Fibroblast of lung (primary cell): ENCODE results near the gene CRB1. TPM values are rescaled to one million over a fixed set of nuclear protein-coding genes. Genes with fewer than 3 reads are reported as not detected.

Experiments
- DNase-seq, 2 donors: peaks; one replicate each; pipeline versions ENCODE4 v3.0.0 to v3.0.0-alpha.2; 2010; ENCODE audit warnings: low read depth in 2 of 2
- H2AFZ ChIP-seq: 2 replicates; pipeline ENCODE4 v1.5.1; 2012; ENCODE audit warnings: low read length, control low read depth, inconsistent platforms
- H3K27ac ChIP-seq: 2 replicates; pipeline ENCODE4 v1.5.1; 2011; ENCODE audit warnings: low read length, control low read depth; ENCODE audit not compliant: insufficient read depth
- H3K27me3 ChIP-seq: 2 replicates; pipeline ENCODE4 v1.5.1; 2011; ENCODE audit warnings: mild to moderate bottlenecking, low read length; ENCODE audit not compliant: control insufficient read depth, insufficient read depth
- H3K36me3 ChIP-seq: 2 replicates; pipeline ENCODE4 v1.5.1; 2011; ENCODE audit warnings: low read length; ENCODE audit not compliant: control insufficient read depth, insufficient read depth
- H3K4me1 ChIP-seq: 2 replicates; pipeline ENCODE4 v1.5.1; 2011; ENCODE audit warnings: low read length; ENCODE audit not compliant: control insufficient read depth, insufficient read depth; ENCODE audit errors: extremely low read depth
- H3K4me2 ChIP-seq: 2 replicates; pipeline ENCODE4 v1.5.1; 2011; ENCODE audit warnings: low read length, control low read depth; ENCODE audit not compliant: insufficient read depth; ENCODE audit errors: extremely low read depth
- H3K4me3 ChIP-seq, 4 experiments: fragments of 200-600 bp in 1 of 4; sonication (generic) in 1 of 4; replicated peaks in 1 of 4; 2 replicates each; pipeline ENCODE4 v1.5.1; 2011 to 2016; ENCODE audit warnings: low read length in 4 of 4, low read depth in 3 of 4, mild to moderate bottlenecking in 3 of 4, control low read depth in 2 of 4, inconsistent platforms in 1 of 4, mixed read lengths in 1 of 4; ENCODE audit not compliant: insufficient read depth in 1 of 4; ENCODE audit errors: control extremely low read depth in 1 of 4
- H3K79me2 ChIP-seq: 2 replicates; pipeline ENCODE4 v1.5.1; 2012; ENCODE audit warnings: mild to moderate bottlenecking, low read length, inconsistent platforms; ENCODE audit not compliant: control insufficient read depth, insufficient read depth
- H3K9ac ChIP-seq: 2 replicates; pipeline ENCODE4 v1.5.1; 2011; ENCODE audit warnings: mild to moderate bottlenecking, low read length, control low read depth; ENCODE audit not compliant: insufficient read depth
- H3K9me3 ChIP-seq: 2 replicates; pipeline ENCODE4 v1.5.1; 2012; ENCODE audit warnings: low read depth, low read length; ENCODE audit not compliant: control insufficient read depth, insufficient read depth
- H4K20me1 ChIP-seq: 2 replicates; pipeline ENCODE4 v1.5.1; 2011; ENCODE audit warnings: low read length; ENCODE audit not compliant: control insufficient read depth, insufficient read depth; ENCODE audit errors: extremely low read depth
- CTCF ChIP-seq, 2 donors: IDR thresholded peaks in 1 of 2; conservative IDR thresholded peaks in 1 of 2; 1 replicate in 1 of 2; 2 replicates in 1 of 2; pipeline ENCODE4 v1.5.1; 2011 to 2012; ENCODE audit warnings: low read length in 2 of 2, control low read depth in 1 of 2, inconsistent platforms in 1 of 2, low read depth in 1 of 2, mild to moderate bottlenecking in 1 of 2
- EZH2 ChIP-seq: IDR thresholded peaks from 2 replicates; pipeline ENCODE4 v1.5.1; 2012; ENCODE audit warnings: low read length, control low read depth, mild to moderate bottlenecking; ENCODE audit errors: missing control alignments
- polyA plus RNA-seq, 2 donors: library from polyadenylated mRNA; depleted of rRNA in 1 of 2; stranded (reverse) in 1 of 2; unstranded in 1 of 2; fragments of >200 nt; gene quantifications; 2 replicates each; pipeline ENCODE4 v1.2.1, GENCODE V29; 2011 to 2012; ENCODE audit warnings: missing spikeins in 1 of 2
- total RNA-seq: library from RNA; depleted of rRNA; stranded (reverse); fragments of >200 nt; gene quantifications from 2 replicates; pipeline ENCODE4 v1.2.1, GENCODE V29; 2014

The CRB1 gene
- total and polyA plus RNA-seq, 2 donors (not counting 1 experiment from before 2014, with no cell fraction given): 0.05 to 0.66 TPM

DNA sequence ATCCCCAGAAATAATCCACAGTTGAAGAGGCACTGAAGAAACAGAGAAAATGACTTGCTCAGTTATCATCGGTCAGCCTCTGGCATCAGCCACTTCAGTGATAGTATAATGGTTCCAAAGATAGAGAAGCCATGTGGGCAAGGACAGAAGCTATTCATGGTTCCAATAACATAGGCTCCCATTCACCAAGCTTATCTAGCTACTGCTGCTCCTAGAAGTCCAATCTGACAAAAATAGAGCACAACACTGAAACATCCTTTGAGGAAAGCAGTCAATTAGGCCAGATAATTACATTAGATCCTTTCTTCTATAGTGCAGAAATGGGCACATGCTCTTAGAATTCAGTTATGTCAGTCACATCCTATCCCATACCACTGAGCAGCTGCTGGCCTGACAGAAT lies 33.5 kb upstream of the CRB1 start:
- no peak overlapping the region for H3K9ac ChIP-seq
- H3K27ac ChIP-seq: no peak overlapping the region
- H3K4me1 ChIP-seq: no peaks in the 10 kb centered on the region
- H3K79me2 ChIP-seq: no peaks in the 10 kb centered on the region
- TF ChIP-seq EZH2 (no peak), CTCF (conservative IDR thresholded peaks at IDR 0.05 in 1 of 2, IDR thresholded peaks at IDR 0.05 in 1 of 2; ENCODE audit: low read depth in 1 of 2, low read length in 2 of 2) (no peak)
- H3K4me3 ChIP-seq: no peak overlapping the region
- no peaks in the 10 kb centered on the region for H4K20me1 ChIP-seq
- H3K27me3 ChIP-seq: no peaks in the 10 kb centered on the region
- no peaks in the 10 kb centered on the region for H3K9me3 ChIP-seq
- no peak overlapping the region for H2AFZ ChIP-seq
- no peak overlapping the region for H3K4me2 ChIP-seq
- DNase-seq: no peak
- H3K36me3 ChIP-seq: no peaks in the 10 kb centered on the region

DNA sequence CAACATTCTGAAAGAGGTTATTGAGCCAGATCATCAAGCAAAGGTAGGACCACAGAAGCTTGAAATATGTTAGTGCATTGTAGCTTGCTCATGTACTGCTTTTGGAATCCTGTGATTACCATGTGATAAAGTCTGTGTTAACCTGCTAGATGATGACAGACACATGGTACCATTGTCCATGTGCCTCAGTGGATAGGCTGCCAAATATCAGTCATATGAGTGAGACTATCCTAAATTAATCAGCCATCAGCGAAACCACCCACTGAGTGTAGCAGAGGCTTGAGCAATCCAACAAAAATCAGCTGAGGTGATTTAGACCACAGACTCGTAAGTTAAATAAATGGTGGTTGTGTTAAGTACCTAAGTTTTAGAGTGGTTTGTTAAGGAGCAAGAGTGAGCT lies 32.7 kb upstream of the CRB1 start:
- H3K9ac ChIP-seq: no peak overlapping the region
- no peak for TF ChIP-seq CTCF (conservative IDR thresholded peaks at IDR 0.05 in 1 of 2, IDR thresholded peaks at IDR 0.05 in 1 of 2; ENCODE audit: low read depth in 1 of 2, low read length in 2 of 2)
- no peak overlapping the region for H3K4me2 ChIP-seq
- no peak overlapping the region for H2AFZ ChIP-seq
- H3K9me3 ChIP-seq: no peaks in the 10 kb centered on the region
- H3K4me1 ChIP-seq: no peaks in the 10 kb centered on the region
- no peaks in the 10 kb centered on the region for H3K36me3 ChIP-seq
- H3K27ac ChIP-seq: no peak overlapping the region
- H3K27me3 ChIP-seq: no peaks in the 10 kb centered on the region
- no peaks in the 10 kb centered on the region for H3K79me2 ChIP-seq
- H3K4me3 ChIP-seq: no peak overlapping the region
- peak; percentile 14 to 53 for DNase-seq
- H4K20me1 ChIP-seq: no peaks in the 10 kb centered on the region

DNA sequence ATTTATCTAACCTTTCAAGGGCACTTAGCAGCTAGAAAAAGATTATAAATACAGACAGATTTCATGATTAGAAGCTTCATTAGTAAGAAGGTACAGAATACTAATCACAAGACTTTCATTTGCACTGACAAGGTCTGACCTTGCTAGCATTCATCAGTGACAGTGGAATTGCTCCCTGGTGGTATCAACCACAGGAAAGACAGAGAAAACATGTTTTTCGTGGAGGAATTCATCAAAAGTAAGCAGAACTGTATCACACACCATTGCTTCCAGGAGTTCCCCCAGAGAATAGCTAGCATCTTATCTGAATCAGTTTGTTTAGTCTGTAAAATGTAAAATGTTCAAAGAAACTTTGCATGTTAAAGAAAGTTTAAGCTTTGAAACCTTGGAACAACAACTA lies 20.6 kb upstream of the CRB1 start:
- peak in 1 of 2 donors; percentile 9 for DNase-seq
- Histone ChIP-seq H3K4me3 (no peak overlapping the region), H2AFZ (no peak overlapping the region), H3K36me3 (no peaks in the 10 kb centered on the region), H3K27ac (no peak overlapping the region), H3K4me2 (no peak overlapping the region), H4K20me1 (no peaks in the 10 kb centered on the region), H3K79me2 (no peaks in the 10 kb centered on the region), H3K27me3 (no peaks in the 10 kb centered on the region), H3K9ac (no peak overlapping the region), H3K9me3 (no peaks in the 10 kb centered on the region), H3K4me1 (no peaks in the 10 kb centered on the region)
- TF ChIP-seq EZH2: no peak
- TF ChIP-seq CTCF (conservative IDR thresholded peaks at IDR 0.05 in 1 of 2, IDR thresholded peaks at IDR 0.05 in 1 of 2; ENCODE audit: low read depth in 1 of 2, low read length in 2 of 2): no peak
